ENCODE results near the gene PZP.
"Not testable (repeated sequence)": the region's sequence is repeated elsewhere in the genome, so short reads cannot be mapped to it uniquely, and the experiment has no call there.

The PZP gene

GRCh38 chr12:9147461-9147860 is 60.7 kb downstream of the PZP start:
- DNase-seq (ENCODE audit: low spot score), result no peak
- TF ChIP-seq CTCF (IDR thresholded peaks at IDR 0.05; ENCODE audit: extremely low read depth, missing control alignments), result no peak

- no peak for TF ChIP-seq CTCF (IDR thresholded peaks at IDR 0.05; ENCODE audit: extremely low read depth, missing control alignments)
- DNase-seq (ENCODE audit: low spot score), result no peak
These were observed 63.5 kb downstream of the PZP start for GRCh38 chr12:9144730-9145106.

GRCh38 chr12:9143929-9144729 is 64.1 kb downstream of the PZP start:
- no peak for DNase-seq (ENCODE audit: low spot score)
- no peak for TF ChIP-seq CTCF (IDR thresholded peaks at IDR 0.05; ENCODE audit: extremely low read depth, missing control alignments)

GRCh38 chr12:9143137-9143536 is 65.1 kb downstream of the PZP start:
- TF ChIP-seq CTCF (IDR thresholded peaks at IDR 0.05; ENCODE audit: extremely low read depth, missing control alignments), result no peak

GRCh38 chr12:9139588-9140290 is 68.5 kb downstream of the PZP start:
- DNase-seq (ENCODE audit: low spot score), result not testable (repeated sequence)

More at GRCh38 chr12:9143137-9143536, 65.1 kb downstream of the PZP start:
- DNase-seq (ENCODE audit: low spot score), result no peak

GRCh38 chr12:9135903-9136310 is 72.3 kb downstream of the PZP start:
- no peak for DNase-seq (ENCODE audit: low spot score)
- no peak for TF ChIP-seq CTCF (IDR thresholded peaks at IDR 0.05; ENCODE audit: extremely low read depth, missing control alignments)

GRCh38 chr12:9134981-9135628 is 73.1 kb downstream of the PZP start:
- peak; percentile 25 for DNase-seq (ENCODE audit: low spot score)

More at GRCh38 chr12:9134981-9135628, 73.1 kb downstream of the PZP start:
- TF ChIP-seq CTCF (IDR thresholded peaks at IDR 0.05; ENCODE audit: extremely low read depth, missing control alignments), result peak; percentile 16

Data from GM20000 (cell line).